T1000 (cell line): ENCODE data around the gene MINDY4.

Source experiments
- DNase-seq: peaks from one replicate; lab custom pipeline; 2025; ENCODE audit warnings: mixed read lengths; lab: John Stamatoyannopoulos, UW

Gene MINDY4

GRCh38 chr7:30835396-30835915 is 64.2 kb downstream of the MINDY4 start:
- no peak for DNase-seq

GRCh38 chr7:30836991-30837390 is 65.8 kb downstream of the MINDY4 start:
- DNase-seq: no peak

- DNase-seq: no peak
Measured at GRCh38 chr7:30837581-30837980, 66.4 kb downstream of the MINDY4 start.

GRCh38 chr7:30838008-30838407 is 66.8 kb downstream of the MINDY4 start:
- no peak for DNase-seq

GRCh38 chr7:30840141-30841024 is 69.2 kb downstream of the MINDY4 start:
- no peak for DNase-seq

GRCh38 chr7:30841025-30841735 is 70.0 kb downstream of the MINDY4 start:
- no peak for DNase-seq

- no peak for DNase-seq
Measured at GRCh38 chr7:30841801-30842541, 70.8 kb downstream of the MINDY4 start.

- no peak for DNase-seq
Measured at GRCh38 chr7:30842542-30843451, 71.6 kb downstream of the MINDY4 start.

GRCh38 chr7:30843741-30844482 is 72.7 kb downstream of the MINDY4 start:
- no peak for DNase-seq

GRCh38 chr7:30844483-30844874 is 73.3 kb downstream of the MINDY4 start:
- no peak for DNase-seq

GRCh38 chr7:30844916-30845315 is 73.7 kb downstream of the MINDY4 start:
- no peak for DNase-seq

GRCh38 chr7:30845426-30846135 is 74.4 kb downstream of the MINDY4 start:
- DNase-seq: no peak

- DNase-seq: no peak
Measured at GRCh38 chr7:30846378-30846777, 75.2 kb downstream of the MINDY4 start.

GRCh38 chr7:30848121-30848855 is 77.1 kb downstream of the MINDY4 start:
- no peak for DNase-seq

- no peak for DNase-seq
Measured at GRCh38 chr7:30849565-30849964, 78.3 kb downstream of the MINDY4 start.

- no peak for DNase-seq
Measured at GRCh38 chr7:30850426-30850825, 79.2 kb downstream of the MINDY4 start.

GRCh38 chr7:30851651-30852307 is 80.6 kb downstream of the MINDY4 start:
- DNase-seq: no peak

GRCh38 chr7:30852308-30852684 is 81.1 kb downstream of the MINDY4 start:
- no peak for DNase-seq
